Measurements from ENCODE around the gene SELENOF.

Gene SELENOF

DNA sequence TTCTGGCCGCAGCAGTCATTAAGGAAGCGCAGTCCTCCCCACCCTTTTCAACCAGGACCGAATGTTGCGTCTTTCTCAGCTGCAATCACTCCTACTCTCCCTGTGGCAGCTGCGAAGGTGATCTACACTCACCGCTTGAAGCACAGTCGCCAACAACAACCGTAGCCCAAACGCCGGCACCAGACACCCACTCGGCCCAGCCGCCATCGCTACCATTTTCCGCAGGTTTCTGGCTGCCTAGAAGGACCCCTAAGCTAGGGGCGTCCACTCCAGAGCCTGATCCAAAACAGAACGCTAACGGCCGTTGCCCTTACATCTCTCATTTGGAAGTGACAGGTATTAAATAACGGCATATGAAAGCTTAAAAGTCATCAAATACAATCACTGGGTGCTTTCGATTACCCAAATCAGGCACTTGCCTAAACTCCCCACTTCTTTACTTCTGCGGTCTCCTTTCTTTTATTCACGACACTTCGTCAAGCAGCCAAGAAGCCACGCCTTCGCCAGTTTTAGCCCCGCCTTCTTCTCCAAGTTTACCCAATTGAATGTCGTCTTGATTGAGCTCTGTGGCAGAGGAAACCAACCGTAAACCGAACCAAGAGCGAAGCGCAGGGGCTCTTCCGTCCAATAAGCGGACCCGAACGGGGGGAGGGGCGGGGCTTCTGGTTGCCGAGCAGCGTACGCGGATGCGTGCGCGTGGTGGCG lies at the start of gene SELENOF:
Gene SELENOF (minus strand): TSS at position 231 of the 705 bp plus-strand sequence. CDS start 15 bp downstream, at position 216.
- peak; percentile 99 for DNase-seq

- no peak for DNase-seq
These were observed 46.6 kb upstream of the SELENOF start for GRCh38 chr1:86960548-86960947.

- DNase-seq, result no peak
These were observed 43.3 kb upstream of the SELENOF start for GRCh38 chr1:86957221-86957620.

- DNase-seq, result no peak
These were observed 42.3 kb upstream of the SELENOF start for GRCh38 chr1:86956221-86956620.

DNA sequence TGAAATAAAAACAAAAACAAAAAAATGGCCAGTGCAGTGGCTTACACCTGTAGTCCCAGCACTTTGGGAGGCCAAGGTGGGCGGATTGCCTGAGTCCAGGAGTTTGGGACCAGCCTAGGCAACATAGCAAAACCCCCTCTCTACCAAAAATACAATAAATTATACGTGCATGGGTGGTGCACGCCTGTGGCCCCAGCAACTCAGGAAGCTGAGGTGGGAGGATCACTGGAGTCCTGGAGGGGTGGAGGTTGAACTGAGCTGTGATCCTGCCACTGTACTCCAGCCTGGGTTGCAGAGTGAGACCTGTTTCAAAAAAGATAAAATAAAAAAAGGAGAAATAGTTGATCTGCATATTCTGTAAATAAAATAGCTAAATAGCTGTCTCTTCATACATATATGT lies 41.8 kb upstream of the SELENOF start:
- DNase-seq, result no peak

GRCh38 chr1:86953167-86953566 lies 39.2 kb upstream of the SELENOF start:
- DNase-seq, result no peak

GRCh38 chr1:86951430-86951829 lies 37.5 kb upstream of the SELENOF start:
- DNase-seq, result no peak

GRCh38 chr1:86950712-86951419 lies 36.9 kb upstream of the SELENOF start:
- DNase-seq, result no peak

DNA sequence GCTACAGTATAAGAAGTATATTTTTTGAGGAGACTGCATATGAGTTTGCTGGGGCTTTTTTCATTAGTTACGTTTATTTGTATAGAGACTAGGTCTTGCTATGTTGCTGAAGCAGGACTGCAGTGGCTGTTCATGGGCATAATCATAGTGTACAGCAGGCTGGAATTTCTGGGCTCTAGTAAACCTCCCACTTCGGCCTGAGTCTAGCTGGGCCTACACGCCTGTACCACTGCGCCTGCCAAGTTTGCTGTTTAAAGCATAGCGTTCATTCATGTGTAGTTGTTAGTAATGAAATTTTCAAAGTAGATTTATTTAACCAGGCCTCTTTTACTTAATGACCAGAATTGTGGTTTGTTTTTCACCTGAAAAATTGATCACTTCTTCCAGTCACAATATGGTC lies 34.3 kb upstream of the SELENOF start:
- DNase-seq, result no peak

- no peak for DNase-seq
These were observed 28.8 kb upstream of the SELENOF start for GRCh38 chr1:86942743-86943142.

GRCh38 chr1:86942042-86942441 lies 28.1 kb upstream of the SELENOF start:
- DNase-seq, result no peak

- no peak for DNase-seq
These were observed 26.7 kb upstream of the SELENOF start for GRCh38 chr1:86940599-86940998.

DNA sequence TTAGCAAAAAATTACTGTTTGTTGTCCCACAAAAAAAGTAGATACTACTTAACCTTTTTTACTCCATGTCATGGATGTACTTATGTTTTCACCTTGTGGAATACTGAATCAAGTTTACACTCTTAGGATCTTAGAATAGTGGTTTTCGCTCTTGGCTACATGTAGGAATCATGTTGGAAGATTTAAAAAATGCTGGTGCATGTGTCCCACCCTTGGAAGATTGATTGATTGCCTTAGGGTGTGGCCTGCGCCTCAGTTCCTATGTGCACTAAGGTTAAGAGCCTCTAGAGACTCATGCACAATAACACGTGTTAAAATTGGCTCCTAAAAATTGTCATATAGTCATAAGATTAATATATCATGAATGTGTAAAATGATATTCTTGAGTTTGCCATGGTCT lies 25.5 kb upstream of the SELENOF start:
- DNase-seq, result no peak

GRCh38 chr1:86938855-86939254 lies 24.9 kb upstream of the SELENOF start:
- no peak for DNase-seq

DNA sequence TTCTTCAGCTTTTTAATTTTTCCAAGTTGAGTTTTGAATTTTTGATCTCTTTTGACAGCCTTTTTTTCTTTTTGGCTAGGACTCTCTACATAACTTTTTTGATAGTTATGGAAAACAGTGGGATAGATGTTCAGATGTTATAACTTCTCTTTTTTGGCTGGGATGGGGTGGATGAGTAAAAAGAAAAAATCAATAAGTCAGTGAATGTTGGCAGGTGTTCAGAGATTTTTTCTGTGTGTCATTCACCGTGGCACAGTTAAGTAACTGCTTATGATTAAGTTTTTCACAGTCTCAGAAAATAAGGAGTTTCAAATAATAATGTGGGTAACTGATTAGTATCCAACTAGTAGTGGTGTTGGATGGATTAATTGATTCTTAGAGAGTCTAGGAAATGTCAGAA lies 24.5 kb upstream of the SELENOF start:
- DNase-seq, result no peak

DNA sequence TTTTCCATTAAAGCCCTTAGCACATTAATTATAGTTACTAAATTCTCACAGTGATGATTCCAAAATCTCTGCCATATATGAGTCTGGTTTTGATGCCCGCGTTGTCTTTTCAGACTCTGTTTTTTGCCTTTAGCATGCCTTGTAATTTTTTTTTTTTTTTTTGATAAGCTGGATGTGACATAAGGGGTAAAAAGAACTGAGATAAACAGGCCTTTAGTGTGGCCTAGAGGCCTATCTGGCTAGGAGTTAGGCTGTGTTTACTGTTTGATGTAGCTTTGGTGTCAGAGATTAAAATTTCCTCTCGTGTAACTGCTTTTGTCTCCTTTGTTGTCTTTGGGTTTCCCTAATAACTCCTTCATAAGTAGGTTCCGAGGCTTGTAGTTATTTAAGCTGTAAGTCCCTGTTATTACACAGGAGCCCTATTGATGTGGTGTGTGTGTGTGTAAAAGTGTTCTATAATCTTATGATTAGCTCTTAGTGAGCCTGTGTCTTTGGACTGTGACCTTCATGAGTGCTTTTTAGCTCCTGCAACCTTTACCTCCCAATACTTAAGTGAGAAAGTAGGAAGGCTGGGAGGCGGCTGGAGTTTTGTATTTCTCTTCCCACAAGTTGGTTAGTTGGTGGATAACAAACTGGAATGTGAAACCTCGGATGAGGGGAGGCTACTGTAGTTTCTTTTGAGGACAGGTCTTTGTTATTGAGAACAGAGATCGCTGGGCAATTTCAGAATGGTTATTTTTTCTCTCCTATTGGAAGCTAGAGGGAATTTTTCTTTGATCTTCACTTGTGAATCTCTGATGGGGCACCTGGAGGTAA lies 19.8 kb upstream of the SELENOF start:
- DNase-seq, result no peak

- DNase-seq, result no peak
These were observed 19.1 kb upstream of the SELENOF start for GRCh38 chr1:86933051-86933450.

GRCh38 chr1:86928819-86929218 lies 14.9 kb upstream of the SELENOF start:
- DNase-seq, result no peak

DNA sequence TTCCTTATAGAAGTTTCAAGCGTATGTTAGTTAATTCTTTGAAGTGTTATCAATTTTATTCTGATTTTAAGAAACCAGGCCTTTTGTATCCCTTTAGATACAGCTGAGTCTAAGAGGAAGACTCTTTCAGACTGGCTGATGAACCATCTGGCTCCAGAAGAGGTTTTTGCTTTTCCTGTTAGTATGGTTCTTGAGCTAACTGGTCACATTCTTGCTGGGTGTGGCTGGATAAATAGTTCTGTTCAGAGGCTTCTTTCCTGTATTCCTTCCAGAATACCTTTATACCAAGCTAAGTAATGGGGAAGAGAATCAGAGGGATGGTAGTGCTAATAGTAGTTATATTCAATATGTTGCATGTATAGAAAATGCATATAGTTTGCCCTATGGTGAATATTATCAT lies 13.0 kb upstream of the SELENOF start:
- DNase-seq, result no peak

DNA sequence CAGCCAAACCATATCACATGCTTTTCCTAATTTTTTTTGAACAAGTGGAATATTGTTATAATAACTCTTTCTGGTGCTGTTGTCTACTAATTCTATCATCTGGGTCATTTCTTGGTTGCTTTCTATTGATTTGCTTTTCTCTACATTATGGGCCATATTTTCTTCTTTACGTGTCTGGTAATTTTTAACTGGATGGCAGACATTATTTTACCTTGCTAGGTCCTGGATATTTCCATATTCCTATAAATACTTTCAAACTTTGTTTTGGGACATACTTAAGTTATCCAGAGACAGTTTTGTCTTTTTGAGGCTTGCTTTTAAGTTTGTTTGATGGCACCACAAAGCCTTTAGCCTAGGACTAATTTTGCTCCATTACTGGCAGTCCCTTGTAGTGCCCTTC lies 11.8 kb upstream of the SELENOF start:
- DNase-seq, result no peak

GRCh38 chr1:86924324-86924960 lies 10.5 kb upstream of the SELENOF start:
- DNase-seq, result no peak

DNA sequence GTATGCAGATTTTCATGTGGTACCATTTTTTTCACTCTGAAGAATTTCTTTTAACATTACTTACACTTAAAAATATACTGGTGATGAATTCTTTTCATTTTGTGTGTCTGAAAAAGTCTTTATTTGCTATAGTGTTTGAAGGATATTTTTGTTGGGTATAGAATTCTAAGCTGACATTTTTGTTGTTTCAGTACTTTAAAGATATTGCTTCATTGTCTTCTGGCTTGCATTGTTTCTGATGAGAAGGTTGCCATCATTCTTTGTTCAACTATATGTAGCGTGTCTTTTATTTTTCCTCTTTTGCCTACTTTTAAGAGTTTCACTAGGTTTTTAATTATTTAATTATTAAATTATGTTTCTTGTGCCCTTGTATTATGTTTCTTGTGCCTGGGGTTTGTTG lies 8.5 kb upstream of the SELENOF start:
- no peak for DNase-seq

DNA sequence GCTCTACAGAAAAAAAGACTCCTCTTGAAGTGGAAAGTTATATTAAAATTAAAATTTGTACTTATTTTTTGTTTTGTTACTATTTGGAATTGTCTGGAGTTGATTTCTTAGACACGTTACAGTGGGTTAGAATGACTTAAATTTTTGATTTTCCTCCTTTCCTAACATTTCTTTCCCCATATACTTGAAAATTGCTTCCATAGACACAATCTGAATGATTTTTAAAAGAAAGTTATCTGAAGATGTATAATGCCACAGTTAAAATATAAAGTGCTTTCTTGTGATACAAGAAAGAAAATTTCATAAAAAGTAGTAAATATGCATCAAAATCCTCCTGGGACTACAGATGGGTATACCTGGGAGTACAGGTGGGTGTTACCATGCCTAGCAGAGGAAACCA lies 2.8 kb upstream of the SELENOF start:
- DNase-seq, result no peak

Data from activated CD8-positive, alpha-beta memory T cell treated with anti-CD3 and anti-CD28 coated beads, Interleukin-2, amount 50 U/mL, for 4 hours (primary cell).